Measurements from ENCODE around the gene DNA2.
A peak's percentile ranks its signal among the peaks of the same experiment; 100 is the strongest.
"Not testable (repeated sequence)": the region's sequence is repeated elsewhere in the genome, so short reads cannot be mapped to it uniquely, and the experiment has no call there.

The DNA2 gene

GRCh38 chr10:68471063-68471585 is 649 bp downstream of the DNA2 start:
- no peak for TF ChIP-seq CTCF (IDR thresholded peaks at IDR 0.05; ENCODE audit: low read depth, low read length)
- H3K4me3 ChIP-seq (ENCODE audit: low read depth, low read length): peak overlapping the region; percentile 71

- TF ChIP-seq CTCF (IDR thresholded peaks at IDR 0.05; ENCODE audit: low read depth, low read length): no peak
- H3K4me3 ChIP-seq (ENCODE audit: low read depth, low read length): peak overlapping the region; percentile 71
Measured at GRCh38 chr10:68470300-68470699, 1.5 kb downstream of the DNA2 start.

- TF ChIP-seq CTCF (IDR thresholded peaks at IDR 0.05; ENCODE audit: low read depth, low read length): no peak
- H3K4me3 ChIP-seq (ENCODE audit: low read depth, low read length): no peak overlapping the region
Measured at GRCh38 chr10:68469838-68470237, 1.9 kb downstream of the DNA2 start.

- not testable (repeated sequence) for H3K4me3 ChIP-seq (ENCODE audit: low read depth, low read length)
Measured at GRCh38 chr10:68464729-68465128, 7.0 kb downstream of the DNA2 start.

GRCh38 chr10:68463365-68464093 is 8.2 kb downstream of the DNA2 start:
- TF ChIP-seq CTCF (IDR thresholded peaks at IDR 0.05; ENCODE audit: low read depth, low read length): no peak
- no peak overlapping the region for H3K4me3 ChIP-seq (ENCODE audit: low read depth, low read length)

GRCh38 chr10:68462536-68462935 is 9.2 kb downstream of the DNA2 start:
- no peak for TF ChIP-seq CTCF (IDR thresholded peaks at IDR 0.05; ENCODE audit: low read depth, low read length)
- H3K4me3 ChIP-seq (ENCODE audit: low read depth, low read length): no peak overlapping the region

GRCh38 chr10:68461032-68461431 is 10.7 kb downstream of the DNA2 start:
- TF ChIP-seq CTCF (IDR thresholded peaks at IDR 0.05; ENCODE audit: low read depth, low read length): no peak
- H3K4me3 ChIP-seq (ENCODE audit: low read depth, low read length): no peak overlapping the region

- not testable (repeated sequence) for H3K4me3 ChIP-seq (ENCODE audit: low read depth, low read length)
Measured at GRCh38 chr10:68449698-68450097, 22.1 kb downstream of the DNA2 start.

Measured in WI38 (cell line).